ENCODE measurements around the gene OVOL3.
"Not testable (repeated sequence)": the region's sequence is repeated elsewhere in the genome, so short reads cannot be mapped to it uniquely, and the experiment has no call there.

- not testable (repeated sequence) for TF ChIP-seq CTCF (conservative IDR thresholded peaks at IDR 0.05; ENCODE audit: low read length); EZH2phosphoT487 (IDR thresholded peaks at IDR 0.05; ENCODE audit: borderline replicate concordance, low read depth, low read length)
Observed at GRCh38 chr19:36068810-36069499, 42.0 kb upstream of the OVOL3 start.

Data from OCI-LY7 (cell line).